Measurements from ENCODE around the gene PARVB.

- TF ChIP-seq EZH2phosphoT487 (IDR thresholded peaks at IDR 0.05; ENCODE audit: borderline replicate concordance, low read length) (no peak), CTCF (conservative IDR thresholded peaks at IDR 0.05; ENCODE audit: low read depth, low read length) (no peak), EZH2 (IDR thresholded peaks at IDR 0.05; ENCODE audit: low read length, unreplicated experiment) (no peak)
Measured at GRCh38 chr22:44179196-44179988, 155.3 kb downstream of the PARVB start.

Measured in PC-3 (cell line).